GM12891 (cell line): ENCODE data around the gene MRPL49.

ENCODE experiments used
- PAX5 ChIP-seq: IDR thresholded peaks from 2 replicates; pipeline ENCODE4 v1.6.1; 2011; ENCODE audit warnings: low read length, moderate library complexity, mild to moderate bottlenecking; ENCODE audit not compliant: insufficient read depth, severe bottlenecking
- POLR2A ChIP-seq: IDR thresholded peaks from 2 replicates; pipeline ENCODE4 v1.6.1; 2011; ENCODE audit warnings: low read depth, low read length, control low read depth
- POLR2AphosphoS5 ChIP-seq: IDR thresholded peaks from 2 replicates; pipeline ENCODE4 v1.6.1; 2011; ENCODE audit warnings: low read depth, low read length, control low read depth

DNA sequence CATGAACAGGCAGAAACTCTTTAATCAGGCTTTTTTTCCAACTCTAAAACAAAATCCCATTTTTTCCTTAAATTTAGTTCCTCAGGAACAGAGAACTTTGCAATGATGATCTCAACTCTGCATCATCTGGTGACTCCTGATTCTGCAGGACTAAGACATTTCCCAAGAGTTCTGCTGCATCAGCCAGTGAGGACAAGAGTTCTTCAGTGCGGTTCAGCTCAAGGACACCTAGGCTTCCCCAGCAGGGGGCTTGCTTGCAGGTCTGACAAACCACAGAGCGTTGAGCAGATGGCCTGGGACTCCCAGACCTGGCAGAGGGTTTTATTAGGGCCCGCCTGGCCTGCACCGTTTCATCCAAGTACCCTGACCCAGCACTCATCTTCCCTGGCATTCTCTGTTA, 44.7 kb upstream of the MRPL49 start:
- TF ChIP-seq POLR2A (no peak), POLR2AphosphoS5 (no peak), PAX5 (no peak)
